Measurements from ENCODE around the gene CACNA2D2.
A peak's percentile ranks its signal among the peaks of the same experiment; 100 is the strongest.

CACNA2D2 gene

DNA sequence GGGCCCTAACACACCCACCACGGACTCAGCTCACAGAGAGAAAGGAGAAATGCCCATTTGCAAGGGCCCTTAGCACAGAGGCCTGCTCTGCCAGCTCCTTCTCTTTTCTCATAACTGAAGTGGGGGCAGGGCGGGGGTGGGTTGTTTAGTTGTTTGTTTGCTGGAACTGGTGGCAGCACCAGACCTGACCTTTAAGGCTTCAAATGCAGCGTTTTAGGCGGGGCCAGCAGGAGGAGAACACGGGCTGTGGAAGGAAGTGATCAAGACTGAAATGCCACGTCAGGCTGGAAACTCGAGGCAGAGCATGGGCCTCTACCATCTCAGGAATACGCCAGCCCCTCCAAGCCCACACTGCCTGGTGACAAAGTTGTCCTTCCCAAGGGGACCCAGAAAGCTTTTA, 9.3 kb downstream of the CACNA2D2 start:
- no peak for DNase-seq

DNA sequence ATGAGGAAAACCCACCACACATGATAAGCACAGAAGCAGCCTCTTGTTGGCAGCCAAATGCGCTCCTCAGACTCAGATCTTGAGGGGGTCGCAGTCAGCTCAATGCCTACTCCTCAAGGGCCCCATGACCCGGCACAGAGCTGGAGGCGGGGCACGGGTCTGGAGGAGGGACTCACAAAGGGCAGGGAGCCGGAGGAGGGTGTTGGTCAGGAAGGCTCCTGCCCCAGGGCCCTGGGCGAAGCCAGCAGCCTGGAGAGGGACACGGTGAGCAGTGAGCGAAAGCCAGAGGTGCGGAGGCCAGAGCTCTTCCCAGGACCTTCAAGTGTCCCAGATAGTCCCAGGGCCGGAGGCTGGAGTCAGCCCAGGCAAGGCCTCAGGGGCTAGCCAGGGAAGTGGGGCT, 9.8 kb downstream of the CACNA2D2 start:
- DNase-seq: no peak

DNA sequence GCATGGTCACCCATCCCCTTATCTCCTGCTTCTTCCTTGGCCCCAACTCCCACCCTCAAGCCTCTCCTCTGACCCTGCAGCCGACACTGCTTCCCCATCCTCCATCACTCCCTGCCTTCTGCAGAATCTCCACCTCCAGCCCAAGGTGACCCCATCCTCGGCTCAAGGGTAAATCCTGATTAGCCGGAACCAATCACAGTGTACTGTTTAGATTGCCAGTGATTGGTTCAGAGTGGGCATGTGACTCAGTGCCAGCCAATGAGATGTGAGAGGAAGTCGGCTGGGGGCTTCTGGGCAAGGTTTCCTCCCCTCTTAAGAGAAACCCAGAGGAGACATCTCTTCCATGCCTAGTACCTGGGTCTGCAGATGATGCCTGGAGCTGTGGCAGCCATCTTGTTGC, 10.3 kb downstream of the CACNA2D2 start:
- DNase-seq: no peak

DNA sequence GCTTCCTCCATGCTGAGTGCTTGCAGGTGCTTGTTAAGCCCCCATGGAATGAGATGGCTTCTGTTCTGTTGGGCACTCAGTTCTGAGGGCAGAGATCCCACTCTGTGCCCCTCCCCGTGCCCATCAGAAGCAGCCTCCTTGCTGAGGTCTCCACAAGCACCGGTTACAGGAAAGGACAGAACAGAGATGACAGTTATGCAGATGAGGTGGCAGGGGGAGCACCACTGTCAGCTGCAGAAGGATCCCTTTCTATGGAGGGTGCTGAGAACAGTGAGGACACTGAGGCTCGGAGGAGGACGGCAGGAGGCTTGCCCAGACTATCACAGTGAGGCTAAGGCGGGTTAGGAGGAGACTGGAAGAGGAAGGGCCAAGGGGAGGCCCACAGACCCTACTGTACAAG, 12.4 kb downstream of the CACNA2D2 start:
- no peak for DNase-seq

DNA sequence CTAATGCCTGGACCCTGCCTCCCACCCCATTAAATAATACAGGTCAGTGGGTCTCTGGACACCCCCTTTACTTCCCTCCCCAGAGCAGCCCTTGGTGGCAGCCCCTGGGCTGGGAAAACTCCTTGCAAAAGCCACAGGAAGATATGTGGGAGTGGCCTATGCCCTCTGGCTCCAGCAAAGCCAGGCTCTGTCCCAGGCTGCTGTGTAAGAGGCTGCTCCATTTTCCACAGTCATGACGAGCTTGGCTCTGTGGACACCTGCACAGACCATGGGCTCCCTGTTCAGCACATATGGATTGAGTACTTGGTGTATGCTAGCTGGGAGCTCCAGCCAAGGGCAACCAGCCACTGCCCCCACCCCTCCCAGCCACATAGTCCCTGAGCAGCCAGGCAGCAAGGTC, 13.0 kb downstream of the CACNA2D2 start:
- DNase-seq: no peak

DNA sequence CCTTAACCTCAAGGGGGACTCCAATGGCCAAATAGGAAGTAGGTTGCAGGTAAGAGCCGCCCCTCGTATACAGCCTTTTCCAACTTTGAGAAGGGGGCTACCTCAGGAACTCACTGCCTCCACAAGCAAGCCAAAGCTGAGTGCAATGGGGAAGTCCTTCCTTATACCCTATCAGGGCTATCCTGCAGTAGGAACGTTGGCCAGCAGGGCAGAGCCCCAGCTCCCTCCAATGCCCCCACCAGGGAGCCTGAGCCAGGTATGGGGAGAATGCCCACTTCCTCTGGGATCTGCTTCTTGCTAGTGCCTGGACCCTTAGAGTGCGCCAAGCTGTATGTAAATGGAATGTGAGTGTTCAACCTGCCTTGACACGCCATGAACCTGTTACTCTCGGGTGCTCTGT, 16.3 kb downstream of the CACNA2D2 start:
- DNase-seq: no peak

DNA sequence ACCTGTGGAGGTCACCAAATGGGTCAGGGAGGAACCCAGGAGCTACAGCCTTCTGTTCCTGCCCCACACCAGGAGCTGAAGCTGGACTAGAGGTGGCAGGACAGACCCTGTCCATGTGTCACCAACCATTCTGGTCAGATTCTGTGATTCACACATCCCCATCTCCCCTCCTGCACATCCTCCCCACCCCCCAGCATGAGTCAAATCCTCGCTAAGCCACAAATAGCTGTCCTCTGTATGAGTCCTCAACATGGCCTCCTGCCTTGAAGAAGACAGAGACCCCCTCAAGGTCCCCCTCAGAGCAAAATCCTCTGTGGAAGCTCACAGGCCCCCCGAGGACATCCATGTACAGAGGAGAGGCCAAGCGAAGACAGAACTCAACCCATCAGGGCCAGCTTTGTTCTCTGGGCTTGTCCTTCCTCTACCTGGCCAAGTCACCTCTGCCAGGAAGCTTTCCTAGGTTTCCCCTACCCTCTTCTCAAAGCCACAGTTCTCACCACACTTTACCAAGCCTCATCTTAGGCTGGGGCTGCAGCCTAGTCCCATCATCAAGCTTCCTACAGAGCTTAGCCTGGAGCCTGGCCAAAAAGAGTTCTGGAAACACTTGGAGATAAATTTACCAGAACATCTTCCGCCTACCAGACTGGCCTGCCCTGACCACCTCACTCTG, 17.1 kb downstream of the CACNA2D2 start:
- DNase-seq: no peak

DNA sequence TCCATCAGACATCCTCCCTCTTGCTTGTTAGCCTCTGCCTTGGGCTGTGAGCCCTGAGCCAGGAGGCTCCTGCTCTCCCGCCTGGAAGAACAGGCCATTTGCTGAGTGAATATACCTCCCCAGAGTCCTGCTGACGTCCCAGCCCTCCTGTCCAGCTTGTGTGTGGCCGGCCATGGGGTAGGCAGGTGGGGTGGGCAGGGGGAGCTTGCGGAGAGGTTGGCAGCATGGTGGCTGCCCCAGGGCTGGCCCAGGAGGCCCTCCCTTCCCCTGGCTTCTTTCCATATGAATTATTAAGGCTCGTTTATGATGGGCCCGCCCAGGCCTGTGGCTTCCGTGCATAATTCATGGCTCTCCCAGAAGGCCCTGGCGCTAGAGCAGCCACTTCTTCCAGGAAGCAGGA, 18.7 kb downstream of the CACNA2D2 start:
- no peak for DNase-seq

DNA sequence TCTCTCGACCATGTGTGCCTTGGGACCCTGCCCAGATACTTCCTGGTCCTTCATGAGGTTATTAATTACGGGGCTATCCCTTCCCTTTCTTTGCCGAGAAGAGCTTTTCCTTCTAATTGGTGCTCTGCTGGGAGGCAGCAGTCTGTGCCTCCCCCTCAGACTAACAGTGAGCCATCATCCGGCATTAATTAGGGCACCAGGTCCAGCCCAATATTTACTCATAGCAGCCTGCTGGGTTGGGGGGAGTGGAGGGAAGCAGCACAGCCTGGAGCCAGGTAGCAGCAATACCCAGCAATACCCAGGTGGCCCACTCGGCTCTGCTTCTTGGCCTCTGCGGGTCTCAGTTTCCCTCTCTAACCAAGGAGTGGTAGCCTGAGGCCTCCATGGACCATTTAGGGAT, 20.1 kb downstream of the CACNA2D2 start:
- no peak for DNase-seq

DNA sequence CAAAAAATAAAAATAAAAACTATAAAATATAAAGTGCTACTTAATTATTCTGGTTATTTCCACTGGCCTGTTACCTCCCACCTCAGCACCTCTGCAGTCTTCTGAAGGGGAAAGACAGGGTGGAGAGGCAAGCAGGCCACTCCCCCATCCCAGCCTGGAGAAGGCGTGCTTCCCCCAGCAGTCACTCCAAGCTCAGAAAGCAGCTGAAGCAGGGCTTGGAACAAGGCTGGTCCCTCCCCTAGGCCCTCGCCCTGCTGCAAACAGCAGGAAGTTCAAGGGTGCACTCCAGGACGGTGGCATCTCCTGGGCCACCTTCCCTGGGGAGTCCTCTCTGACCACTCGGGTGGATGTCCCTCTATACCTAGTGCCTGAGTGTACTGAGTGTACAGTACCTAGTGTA, 21.4 kb downstream of the CACNA2D2 start:
- no peak for DNase-seq

DNA sequence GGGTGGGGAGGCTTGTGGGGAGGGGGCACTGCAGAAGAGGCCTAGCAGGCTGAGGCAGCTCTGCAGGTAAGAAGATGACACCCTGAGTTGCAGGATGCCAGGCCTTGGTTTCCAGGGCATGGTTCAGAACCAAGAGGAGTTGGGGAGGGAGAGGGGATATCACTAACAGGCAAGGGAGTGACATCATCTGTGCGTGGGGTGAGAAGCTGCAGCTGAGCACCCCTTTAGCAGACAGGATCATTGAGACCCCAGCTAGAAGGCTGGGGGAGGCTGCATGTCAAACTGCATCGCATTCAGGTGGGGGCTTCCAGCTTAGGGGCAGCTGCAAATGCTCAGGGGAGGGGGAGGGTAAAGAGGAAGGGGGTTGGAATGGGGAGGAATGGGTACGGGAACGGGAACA, 23.0 kb downstream of the CACNA2D2 start:
- no peak for DNase-seq

DNA sequence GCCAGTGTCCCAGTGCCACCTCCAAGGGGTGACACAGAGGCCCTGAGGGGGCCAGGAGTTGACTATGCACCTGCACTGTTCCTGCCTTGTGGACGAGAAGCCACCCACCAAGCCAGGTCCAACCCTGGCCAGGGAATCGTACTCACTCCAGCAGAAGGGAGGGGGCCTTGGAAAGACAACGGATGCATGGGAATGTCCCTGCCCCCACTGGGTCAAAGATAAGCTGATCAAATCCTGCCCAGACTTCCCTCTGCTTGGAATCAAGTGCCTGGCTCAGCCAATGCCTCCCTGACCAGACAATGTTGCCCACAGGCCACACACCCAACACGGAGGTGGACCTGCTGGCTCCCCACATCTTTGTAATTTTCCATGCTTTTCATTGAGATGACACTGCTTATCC, 23.9 kb downstream of the CACNA2D2 start:
- no peak for DNase-seq

DNA sequence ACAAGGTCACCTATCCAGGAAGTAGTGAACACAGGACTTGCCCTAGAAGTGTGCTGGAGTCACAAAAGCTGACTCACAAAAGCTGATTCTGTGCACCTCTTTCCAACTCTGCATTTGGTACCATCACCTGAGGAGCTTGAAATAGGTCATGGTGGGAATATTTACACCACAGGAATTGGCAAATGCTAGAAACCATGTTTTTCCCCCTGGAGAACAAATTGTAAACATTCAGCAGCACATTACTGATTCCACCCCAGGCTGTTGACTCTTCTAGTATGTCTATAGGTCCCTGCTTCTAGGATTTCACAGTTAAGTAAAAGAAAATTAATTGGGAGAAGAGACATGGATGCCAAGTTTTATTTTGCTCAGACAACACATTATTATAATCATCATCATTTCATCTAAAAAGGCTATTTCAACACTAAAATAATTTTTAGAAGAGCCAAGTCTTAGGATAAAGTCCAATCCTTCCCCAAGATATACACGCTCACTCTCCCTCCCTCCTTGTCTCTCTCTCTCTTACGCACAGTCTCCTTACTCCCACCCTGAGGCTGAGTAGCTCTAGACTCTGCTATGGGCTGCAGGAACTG, 24.7 kb downstream of the CACNA2D2 start:
- DNase-seq: no peak

DNA sequence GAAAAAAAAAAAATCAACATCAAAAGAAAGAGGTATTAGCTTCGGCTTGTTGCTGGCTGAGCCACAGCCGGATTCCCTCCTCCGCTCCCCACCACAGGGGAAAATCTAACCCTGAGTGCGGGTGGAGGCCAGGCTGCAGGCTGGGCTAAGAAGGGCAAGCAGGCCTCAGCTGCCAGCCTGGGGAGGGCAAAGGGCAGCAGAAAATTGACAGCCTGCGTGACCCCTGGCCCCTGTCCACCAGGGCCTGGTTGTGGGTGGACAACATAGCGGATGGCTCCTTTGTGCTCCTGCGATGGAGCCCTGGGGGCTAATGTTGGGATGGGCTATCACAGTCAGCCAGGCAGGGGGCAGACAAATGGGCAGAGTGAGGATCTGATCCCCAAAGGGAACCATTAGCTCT, 25.4 kb downstream of the CACNA2D2 start:
- DNase-seq: no peak

DNA sequence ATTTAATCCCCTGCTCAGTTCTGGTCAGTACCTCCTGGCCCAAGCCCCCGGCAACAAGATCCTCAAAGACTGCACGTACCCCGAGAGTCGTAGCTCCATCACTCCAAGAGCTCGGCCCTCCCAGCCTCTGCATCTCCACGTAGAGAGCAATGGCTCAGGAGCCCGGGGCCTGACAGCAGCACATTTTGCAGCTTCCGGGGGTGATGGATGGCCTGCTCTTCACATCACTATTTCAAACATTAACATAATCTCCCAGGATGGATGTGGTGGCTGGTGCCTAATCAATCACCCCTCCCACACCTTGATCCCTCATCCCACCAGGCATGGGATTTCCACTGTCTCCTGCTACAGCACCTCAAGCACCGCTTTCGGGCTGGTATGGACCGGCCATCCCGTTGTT, 28.1 kb downstream of the CACNA2D2 start:
- DNase-seq: no peak

DNA sequence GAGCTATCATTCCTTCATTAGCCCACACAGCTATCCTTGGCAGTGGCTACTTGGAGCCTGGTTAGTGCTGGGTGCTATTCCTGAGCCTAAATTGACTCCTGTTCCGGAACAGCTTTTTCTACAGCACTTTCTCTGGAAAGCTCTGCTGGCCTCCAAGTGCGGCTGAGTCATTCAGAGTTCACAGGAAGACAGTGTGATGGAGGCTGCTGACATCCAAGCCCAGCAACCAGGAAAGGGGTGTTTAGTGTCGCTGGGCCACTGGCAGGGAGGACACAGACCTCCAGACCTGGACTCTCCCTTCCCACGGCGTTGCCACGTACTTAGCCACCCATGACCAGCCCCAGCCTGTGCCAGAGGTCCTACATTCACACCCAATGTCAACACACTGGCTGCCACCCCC, 28.7 kb downstream of the CACNA2D2 start:
- DNase-seq: no peak

DNA sequence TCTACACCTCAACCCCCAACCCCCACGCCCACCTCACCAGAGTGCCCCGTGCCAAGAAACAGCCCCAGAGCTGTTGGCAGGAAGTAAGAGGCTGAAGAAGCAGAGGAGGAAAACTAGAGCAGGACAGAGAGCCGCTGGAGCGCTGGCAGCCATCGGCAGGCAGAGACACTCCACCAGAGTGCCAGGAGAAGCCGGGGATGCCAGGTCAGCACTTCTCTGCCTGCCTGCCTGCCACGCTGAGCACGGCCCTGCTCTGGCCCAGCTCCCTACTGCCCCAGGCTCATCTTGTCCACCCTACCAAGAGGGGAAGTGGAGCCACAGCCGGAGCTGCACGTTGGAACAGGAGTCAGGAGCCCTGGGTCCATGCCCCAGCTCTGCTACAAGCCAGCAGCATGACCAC, 29.7 kb downstream of the CACNA2D2 start:
- DNase-seq: no peak

DNA sequence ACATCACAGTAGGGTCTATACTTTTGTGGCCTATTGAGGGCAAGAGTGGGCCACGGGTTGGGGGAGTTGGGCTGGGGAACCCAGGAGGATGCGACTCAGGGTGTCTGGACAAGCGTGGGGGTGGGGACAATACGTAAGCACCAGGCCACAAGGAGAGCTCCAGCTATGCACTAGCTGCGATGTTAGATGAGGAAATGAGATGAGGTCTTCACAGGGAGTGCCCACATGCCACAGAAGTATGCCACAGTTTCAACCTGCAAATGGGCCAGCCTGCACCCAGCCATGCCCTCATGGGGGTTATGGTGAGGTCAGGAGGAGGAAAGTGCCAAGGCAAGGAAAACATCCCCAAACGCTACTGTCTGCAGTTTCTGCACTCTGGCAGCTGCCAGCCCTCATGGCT, 30.5 kb downstream of the CACNA2D2 start:
- DNase-seq: peak; percentile 37

DNA sequence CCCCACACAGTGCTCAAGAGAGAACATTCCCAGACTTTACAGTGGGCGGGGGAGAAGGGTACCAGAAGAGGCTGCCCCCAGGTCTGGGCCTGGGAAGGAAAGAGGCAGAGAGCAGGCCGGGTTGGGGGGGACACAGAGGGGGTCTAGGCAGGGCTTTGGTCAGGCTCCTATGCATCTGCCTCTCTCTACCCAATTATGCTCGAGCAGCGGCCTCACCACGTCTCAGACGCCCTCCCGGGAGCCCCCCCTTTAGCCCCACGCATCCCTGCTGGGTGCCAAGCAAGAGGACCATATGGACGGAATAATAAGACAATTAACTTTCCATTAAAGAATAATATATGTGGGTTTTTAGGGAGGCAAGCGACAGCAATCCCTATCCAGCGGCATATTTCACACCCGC, 32.8 kb downstream of the CACNA2D2 start:
- no peak for DNase-seq

DNA sequence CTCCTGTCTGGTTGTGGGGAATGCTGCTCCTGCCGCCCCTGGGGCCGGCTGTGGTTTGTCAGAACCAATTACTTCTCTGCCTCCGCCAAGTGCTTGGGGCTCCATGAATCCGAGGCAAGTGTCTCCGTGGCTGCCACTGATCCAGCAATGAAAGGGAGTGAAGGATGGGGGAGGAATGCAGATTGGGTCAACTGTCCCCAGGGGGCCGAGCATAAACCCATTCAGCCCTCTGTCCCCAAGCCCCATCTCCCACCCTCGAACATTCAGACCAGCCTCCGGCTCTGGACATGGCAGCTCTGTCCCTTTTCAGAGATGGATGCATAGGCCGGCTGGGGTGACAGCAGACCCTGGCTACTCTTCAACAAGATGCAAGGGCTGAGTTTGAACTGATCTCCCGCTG, 35.5 kb downstream of the CACNA2D2 start:
- DNase-seq: no peak

DNA sequence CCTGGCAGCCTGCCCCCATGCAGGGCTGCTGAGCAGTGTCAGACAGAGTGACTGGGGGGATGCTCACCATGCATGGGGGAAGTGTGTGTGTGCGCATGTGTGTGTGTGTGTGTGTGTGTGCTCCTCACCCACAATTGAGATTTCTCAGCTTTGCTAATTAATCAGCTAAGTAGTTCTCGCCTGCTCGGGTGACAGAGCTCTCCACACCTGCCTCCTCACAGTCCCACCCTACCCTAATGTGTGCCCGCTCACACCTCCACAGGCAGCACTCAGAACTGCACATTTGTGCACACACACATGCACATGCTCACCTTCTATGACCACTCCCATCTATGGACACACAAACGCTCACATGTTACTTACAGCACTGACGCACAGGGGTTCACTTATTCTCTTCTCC, 37.3 kb downstream of the CACNA2D2 start:
- peak; percentile 28 for DNase-seq

DNA sequence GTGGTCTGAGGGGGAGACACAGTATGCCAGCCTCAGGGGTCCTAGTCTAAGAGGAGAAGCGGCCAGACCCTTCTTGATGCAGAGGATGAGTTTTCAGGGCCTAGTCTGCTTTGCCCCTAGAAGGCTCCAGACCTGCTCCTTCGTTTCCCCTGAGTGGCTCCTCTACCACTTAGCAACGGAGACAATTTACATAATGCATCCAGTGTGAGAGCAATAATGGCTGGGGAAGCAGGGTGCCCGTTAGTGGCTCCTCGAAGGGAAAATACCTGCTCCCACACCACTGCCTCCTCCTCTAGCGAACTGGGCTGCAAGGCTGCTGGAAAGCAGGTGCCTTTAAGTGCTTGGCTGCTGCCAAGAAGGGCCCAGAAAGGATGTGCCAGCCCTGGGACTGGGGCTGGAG, 38.9 kb downstream of the CACNA2D2 start:
- DNase-seq: no peak

DNA sequence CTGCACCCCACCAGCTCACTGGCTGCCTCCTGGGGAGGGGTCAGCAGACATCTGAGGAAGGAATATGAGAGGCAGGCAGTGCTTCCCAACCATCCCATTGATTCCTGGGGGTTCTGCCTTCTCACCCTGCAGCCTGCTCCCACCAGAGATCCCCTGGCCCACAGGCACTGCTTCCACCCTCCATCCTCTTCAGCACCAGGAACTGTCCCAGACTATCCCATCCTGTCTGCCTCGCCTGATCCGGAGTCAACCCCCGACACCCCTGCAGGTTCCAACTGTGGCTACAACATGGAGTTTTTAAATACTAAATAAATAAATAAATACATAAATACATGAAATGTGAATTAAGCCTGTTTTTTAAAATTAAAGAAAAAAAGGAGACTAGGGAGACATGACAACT, 43.6 kb downstream of the CACNA2D2 start:
- DNase-seq: no peak

DNA sequence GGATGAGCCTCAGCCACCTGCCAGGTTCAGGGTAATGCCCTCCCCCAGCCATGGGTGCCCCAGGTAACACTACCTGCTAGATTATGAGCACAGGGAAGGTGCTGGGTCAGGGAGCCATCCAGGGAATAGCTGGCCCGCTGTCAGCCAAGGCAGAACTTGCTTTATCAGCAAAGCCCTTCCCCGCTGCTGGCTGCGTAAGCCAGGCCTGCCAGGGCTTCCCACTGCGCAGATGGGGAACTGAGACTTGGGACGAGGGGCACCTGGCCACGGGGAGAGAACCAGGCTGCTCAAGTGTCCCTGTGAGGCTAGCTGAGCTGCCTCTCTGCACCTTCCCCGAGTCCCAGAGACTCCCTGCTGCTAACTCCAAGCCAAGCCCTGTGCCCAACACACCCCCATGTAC, 45.4 kb downstream of the CACNA2D2 start:
- no peak for DNase-seq

All from CD4-positive, alpha-beta T cell treated with Interleukin-12 subunit alpha and Interleukin-12 subunit beta, for 1 hour (primary cell).